ENCODE results near the gene MTFP1.
"Not testable (repeated sequence)": the region's sequence is repeated elsewhere in the genome, so short reads cannot be mapped to it uniquely, and the experiment has no call there.

Gene MTFP1, protein sequence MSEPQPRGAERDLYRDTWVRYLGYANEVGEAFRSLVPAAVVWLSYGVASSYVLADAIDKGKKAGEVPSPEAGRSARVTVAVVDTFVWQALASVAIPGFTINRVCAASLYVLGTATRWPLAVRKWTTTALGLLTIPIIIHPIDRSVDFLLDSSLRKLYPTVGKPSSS

DNA sequence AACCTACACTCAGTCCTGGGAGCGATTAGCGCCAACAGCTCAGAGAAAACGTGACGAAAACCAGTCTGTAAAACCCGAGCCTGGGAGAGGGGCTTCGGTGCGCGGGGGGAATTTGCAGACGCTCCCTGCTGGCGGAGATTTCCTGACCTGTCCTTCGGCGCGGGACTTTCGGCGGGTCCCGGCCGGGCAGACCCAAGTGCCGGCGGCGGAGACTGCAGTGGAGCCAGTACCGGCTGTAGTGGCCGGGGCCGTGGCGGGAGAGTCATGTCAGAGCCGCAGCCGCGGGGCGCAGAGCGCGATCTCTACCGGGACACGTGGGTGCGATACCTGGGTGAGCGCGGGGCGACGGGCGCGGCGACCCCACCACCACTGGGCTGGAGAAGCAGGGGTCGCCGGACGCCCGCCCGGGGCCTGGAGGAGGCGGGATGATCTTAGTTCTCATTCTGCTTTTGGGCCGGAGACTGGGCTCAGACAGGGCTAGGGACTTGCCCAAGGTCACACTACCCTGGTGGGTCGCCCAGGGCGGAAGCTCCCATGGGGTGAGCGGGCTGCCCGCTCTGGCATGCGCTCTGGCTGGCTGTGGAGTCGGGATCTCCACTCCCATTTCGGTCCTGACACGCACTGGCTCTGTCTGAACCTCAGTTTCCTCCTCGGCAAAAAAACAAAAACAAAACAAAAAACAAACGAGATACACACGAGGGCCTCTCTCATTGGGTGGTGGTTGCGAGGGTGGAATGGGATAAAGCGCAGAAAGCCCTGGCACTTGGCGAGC lies at the start of gene MTFP1:
Gene MTFP1 (plus strand): TSS at position 153 of the 772 bp plus-strand sequence. CDS start 112 bp downstream, at position 265.
- no peak for DNase-seq (ENCODE audit: low read depth, low spot score)

DNA sequence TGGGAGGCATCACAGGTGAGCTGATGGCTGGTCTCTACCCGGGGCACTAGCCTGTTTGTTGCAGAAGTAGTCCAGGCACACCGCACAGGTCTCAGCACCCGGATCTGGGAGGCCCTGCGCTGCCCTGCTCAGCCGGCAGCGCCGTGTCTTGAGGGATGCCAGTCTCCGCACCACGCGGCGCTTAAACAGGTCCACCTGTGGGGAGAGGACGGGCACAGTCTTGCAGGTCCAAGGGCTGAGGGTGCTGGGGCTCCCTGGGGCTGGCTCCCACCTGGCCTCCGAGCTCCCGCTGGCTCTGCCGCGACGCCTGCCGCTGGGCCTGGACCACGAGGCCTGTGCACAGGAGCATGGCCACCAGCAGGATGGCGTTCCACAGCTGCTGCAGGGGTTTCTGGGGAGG lies 45.6 kb upstream of the MTFP1 start:
- DNase-seq (ENCODE audit: low read depth, low spot score): no peak

DNA sequence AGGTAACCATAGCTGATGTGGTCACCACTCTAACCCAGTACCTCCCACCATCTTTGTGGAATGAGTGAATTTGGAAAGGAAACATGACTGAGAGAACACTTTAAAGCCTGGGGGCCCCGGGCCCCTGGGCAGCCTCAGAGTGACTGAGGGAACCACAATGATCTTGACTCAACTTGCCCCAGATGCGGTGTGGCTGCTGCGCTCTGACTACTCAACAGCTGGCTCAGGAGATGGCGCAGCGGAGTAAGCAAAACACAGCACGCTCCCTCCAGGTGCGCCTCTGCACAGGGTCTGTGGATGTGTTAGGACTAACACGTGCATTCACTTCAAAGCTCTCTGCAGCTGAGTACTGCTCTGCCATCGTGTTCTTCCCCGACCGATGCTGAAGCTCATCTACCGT lies 44.3 kb upstream of the MTFP1 start:
- DNase-seq (ENCODE audit: low read depth, low spot score): no peak

DNA sequence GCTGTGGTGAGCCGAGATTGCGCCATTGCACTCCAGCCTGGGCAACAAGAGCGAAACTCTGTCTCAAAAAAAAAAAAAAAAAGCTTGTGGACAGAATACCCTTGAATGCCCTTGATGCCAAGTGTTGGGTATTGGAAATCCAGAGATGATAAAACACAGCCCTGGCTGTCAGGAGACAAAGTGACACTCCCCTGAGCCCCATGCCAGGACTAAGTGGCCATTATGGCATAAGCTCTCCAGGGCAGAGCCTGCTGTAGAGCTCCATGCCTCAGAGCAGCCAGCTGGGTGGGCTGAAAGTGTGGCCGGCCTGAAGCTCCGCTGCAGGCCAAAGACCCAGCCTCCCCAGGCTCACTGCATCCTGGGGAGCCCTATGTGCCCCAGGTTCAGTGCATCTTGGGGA lies 43.2 kb upstream of the MTFP1 start:
- no peak for DNase-seq (ENCODE audit: low read depth, low spot score)

DNA sequence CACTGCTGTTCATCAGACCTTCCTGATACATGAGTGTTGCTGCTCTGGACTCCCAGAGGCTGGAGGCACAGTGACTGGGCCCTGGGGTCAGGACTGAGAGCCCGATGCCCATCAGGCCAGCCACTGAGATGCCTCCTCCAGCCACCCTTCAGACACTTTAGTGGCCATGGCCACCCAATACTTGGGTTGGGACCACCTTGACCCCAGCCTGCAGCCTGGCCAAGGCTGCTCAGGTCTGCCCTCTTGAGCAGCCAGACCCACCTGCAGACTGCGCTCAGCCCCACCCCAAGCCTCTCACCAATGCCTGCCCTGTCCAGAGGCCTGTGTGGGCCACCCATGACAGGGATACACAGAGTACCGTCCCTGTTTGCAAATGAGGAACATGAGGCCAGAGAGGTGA lies 42.5 kb upstream of the MTFP1 start:
- DNase-seq (ENCODE audit: low read depth, low spot score): no peak

DNA sequence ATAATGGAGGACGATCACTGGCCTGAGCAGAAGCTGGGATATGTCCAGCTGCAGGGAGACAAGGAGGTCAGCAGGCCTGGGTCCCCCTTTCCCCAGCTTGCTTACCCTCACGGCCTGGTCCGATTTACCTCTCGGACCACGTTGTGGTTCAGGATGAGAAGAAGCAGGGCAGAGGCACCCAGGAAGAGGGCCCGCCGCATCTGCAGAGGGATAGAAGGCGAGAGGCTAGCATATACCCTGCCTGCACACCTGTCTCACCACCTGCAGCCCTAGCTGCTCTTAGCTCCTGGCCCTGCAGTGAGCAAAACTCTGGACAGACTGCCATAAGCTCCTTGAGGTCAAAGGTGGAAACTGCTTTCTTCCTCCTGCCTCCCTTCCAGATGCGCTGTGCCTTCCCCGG lies 39.6 kb upstream of the MTFP1 start:
- DNase-seq (ENCODE audit: low read depth, low spot score): no peak

DNA sequence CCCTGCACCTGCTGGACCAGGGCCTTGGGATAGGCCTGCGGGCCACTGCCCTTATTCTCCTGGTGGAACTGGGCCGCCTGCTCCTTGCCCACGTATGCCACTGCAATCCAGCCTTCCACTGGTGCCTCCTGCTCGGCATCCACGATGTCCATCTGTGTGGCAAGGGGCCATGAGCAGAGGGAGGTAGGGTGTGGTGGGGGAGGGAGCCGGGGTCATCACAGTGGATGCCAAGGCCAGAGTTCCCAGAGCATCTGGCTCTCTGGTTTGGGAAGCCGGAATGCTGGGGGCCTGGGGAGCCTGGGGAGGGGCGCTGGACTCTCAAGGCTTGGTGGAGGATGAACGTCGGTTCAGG lies 39.0 kb upstream of the MTFP1 start:
- DNase-seq (ENCODE audit: low read depth, low spot score): no peak

DNA sequence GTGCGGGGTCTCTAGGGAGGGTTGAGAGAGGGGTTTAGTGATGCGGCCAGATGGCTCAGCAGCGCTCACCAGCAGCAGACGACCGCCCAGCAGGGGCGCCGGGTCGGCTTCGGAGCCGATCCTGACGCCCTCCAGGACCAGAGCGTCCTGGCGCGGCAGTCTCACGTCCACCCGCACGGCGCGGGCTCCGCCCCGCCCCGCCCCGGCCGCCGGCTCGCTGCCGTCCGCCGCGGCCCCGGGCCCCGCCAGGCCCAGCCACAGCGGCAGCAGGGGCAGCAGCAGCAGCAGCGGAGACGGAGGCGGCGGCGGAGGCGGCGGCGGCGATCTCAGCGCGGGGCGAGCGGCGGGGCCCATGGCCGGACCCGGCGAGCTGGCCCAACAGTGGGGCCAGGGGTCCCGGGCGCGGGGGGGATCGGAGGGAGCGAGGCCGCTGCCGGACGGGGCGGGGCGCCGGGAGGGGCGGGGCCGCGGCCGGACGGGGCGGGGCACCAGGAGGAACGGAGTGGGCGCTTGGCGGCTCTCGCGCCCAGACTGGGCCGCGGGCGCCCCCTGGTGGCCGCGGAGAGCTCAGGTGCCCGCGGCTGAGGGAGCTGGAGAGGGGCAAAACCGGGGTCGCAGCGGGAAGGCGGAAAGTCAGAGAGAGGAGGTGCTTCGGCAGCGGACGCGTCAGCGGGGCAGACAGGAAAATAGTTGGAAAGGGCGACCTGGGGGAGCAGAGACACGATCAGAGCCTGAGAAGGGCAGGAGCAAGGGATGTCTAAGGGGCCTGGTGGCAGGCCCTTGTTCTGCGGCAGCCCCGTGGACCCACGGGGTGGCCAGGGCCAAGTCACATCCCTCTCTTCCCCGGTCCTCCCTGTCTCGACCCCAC lies 38.4 kb upstream of the MTFP1 start, which contains the start of gene RNF215:
Gene RNF215 (minus strand): TSS at position 452 of the 868 bp plus-strand sequence. CDS start 98 bp downstream, at position 354.
- peak; percentile 42 for DNase-seq (ENCODE audit: low read depth, low spot score)

DNA sequence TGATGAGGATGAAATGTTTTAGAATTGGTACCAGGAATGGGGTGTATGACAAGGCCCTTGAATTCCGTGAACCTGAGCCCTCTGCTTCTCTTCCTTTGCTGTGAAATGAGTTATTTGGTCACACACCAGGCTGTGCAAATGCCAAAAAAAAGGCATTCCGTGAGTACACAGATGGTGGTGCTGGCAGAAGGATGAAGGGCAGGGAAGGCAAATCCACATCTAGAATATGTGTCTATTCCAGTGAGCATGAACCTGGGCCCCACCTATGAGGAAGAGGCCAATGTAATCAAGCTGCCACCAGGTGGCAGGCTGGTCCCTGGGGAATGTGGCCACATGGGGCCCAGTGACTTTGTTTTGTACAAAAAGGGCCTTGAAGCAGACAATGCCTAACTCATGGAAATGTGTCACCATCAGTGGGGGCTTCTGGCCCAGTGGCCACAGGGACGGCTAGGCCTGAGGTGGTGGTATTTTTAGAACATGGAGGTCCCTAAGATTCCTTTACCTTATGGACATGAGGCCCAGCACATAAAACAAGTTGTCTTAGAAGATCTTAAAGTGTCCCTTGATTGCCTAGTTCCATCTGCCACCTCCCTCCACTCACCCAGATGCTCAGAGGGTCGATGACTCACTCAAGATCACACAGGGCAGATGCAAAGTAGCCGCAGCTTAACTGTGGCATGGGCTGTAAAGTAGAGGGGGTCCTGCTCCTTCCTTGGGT lies 34.4 kb upstream of the MTFP1 start:
- no peak for DNase-seq (ENCODE audit: low read depth, low spot score)

DNA sequence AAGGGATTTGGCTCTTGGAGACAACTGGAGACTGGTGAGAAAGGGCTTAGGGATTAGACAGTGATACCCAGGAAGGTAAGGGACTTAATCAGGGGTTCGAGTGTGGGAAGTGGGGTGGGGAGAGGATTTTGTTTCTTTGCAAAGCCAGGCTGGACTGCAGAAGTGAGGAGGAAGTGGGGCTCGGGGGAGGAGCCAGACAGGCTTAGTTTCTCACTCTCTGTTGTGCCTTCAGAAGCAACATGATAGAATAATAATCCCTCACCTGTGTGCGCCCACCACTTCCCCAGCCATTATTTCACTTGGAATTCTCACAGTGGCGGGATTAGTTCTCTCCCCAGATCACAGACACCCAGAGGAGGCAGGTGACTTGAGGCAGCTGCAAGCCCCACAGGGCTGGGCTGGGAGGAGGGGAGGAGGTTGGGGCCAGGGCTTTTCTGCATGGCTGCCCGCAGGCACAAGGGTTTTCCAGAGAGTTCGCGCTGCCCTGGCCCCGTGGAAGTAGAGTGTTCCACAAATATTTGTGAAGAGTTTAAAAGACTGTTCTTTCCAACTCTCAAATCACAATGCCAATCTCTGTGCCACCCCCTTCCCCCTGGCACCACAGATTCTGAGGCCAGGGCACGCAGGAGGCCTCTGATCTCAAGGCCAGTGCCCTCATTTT lies 32.8 kb upstream of the MTFP1 start:
- DNase-seq (ENCODE audit: low read depth, low spot score): no peak

DNA sequence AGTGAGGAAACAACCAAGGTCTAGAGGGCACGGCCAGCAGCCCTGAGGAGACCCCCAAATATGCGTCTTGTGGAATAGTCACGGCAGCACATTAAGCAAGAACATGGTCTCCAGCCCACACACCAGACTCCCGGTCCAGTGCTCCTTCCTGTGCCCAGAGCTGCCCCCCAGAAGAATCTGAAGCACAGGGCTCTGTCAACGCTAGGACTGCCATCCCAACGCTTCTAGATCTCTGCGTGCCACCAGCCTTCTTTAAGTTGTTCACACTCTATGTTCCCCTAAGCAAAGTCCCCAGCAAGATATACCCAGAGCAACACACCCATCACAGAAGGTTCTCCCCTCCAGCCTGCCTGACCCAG lies 32.3 kb upstream of the MTFP1 start:
- DNase-seq (ENCODE audit: low read depth, low spot score): no peak

DNA sequence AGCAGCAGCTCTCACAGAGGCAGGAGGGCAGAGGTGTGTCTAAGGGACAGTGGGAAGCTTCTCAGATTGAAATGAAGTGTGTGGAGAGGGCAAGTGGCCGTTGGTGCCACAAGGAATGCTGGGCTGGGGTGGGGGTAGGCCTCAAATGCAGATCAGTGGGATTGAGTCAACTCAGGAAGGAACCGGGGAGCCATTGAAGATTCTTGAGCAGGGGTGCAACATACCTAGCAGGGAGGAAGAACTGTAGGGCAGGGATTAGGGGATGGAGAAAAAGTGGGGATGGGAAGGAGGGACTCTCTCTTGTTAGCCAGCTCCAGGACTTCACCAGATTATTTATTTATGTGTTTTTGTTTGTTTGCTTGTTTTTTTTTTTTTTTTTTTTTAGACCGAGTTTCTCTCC lies 31.7 kb upstream of the MTFP1 start:
- no peak for DNase-seq (ENCODE audit: low read depth, low spot score)

DNA sequence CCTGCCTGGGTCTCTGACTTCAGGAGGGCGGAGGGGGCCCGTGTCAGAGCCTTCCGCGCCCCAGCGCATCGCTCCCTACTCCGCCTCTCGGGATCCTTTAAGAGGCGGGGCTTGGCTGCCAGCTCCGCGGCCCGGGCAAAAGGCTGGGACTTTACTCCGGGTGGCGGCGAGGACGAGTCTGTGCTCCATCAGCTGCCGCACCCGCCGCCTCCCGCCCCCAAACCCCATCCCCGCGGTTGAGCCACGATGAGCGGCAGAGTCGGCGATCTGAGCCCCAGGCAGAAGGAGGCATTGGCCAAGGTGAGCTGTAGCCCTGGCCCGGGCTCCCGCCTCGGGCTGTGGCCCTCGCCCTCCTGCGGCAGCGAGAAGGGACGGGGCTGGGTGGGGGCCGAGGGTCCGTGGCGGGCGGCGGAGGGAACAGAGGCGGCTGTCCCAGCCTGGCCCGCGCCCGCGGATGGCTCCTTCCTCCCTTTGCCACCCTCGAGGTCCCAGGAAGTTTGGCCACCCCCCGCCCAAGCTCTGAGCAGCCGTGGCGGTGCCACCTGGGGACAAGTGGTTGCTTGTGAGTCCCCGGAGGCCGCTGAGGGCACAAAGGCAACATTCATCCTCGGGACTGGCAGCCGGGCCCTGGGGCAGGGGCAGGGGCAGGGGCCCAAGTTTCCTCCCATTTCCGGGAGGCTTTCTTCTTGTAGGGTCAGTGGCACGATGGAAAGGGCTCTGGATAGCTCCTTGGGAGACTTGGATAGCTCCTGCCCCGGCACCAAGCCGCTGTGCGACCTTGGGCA lies 28.5 kb upstream of the MTFP1 start, which contains the start of gene SEC14L2:
Gene SEC14L2 (plus strand): TSS at position 148 of the 785 bp plus-strand sequence. CDS start 99 bp downstream, at position 247.
- no peak for DNase-seq (ENCODE audit: low read depth, low spot score)

DNA sequence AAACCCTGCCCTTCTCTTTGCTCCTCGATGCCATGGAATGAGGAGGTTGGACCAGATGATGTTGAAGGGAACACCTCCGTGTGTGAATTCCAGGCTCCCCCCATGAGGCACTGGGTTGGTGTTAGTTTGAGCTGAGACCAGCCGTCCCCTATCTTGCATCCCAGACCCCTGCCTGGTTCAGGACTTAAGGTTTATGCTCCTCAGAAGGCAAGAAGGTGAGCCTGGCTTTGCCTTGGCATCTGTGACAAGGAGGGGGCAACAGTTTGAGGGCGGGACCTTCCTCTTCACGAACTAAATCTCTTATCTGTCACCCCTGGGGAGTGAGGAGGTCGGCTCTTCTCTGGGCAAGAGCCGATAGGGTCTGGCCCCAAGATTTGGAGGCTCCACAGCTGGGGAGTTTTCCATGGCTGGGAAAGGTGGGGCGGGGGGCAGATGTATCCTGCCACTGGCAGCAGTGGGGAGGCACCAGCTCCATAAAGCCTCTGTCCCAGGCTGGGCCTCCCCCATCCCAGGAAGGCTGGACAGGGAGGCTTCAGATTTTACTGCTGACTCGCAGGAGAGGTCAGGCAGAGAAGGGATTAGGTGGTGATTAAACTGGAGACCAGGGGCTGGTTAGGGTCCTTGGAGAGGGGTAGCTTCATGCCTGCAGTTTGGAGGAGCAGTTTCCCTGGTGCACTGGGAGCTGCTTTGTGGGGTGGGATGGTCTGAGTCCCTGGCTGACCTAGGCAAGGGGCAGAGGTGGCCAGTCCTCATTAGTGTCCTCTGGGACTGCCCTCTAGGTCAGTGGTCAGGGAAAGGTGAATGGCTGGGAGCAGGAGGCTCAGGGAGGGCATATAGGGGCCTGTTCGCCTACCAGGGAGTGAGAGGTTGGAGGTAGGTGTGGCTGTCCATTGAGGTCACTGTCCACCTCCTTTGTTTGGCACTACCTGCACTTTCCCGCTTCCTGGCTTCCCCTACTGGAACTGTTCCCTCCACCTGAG lies 27.6 kb upstream of the MTFP1 start:
- no peak for DNase-seq (ENCODE audit: low read depth, low spot score)

DNA sequence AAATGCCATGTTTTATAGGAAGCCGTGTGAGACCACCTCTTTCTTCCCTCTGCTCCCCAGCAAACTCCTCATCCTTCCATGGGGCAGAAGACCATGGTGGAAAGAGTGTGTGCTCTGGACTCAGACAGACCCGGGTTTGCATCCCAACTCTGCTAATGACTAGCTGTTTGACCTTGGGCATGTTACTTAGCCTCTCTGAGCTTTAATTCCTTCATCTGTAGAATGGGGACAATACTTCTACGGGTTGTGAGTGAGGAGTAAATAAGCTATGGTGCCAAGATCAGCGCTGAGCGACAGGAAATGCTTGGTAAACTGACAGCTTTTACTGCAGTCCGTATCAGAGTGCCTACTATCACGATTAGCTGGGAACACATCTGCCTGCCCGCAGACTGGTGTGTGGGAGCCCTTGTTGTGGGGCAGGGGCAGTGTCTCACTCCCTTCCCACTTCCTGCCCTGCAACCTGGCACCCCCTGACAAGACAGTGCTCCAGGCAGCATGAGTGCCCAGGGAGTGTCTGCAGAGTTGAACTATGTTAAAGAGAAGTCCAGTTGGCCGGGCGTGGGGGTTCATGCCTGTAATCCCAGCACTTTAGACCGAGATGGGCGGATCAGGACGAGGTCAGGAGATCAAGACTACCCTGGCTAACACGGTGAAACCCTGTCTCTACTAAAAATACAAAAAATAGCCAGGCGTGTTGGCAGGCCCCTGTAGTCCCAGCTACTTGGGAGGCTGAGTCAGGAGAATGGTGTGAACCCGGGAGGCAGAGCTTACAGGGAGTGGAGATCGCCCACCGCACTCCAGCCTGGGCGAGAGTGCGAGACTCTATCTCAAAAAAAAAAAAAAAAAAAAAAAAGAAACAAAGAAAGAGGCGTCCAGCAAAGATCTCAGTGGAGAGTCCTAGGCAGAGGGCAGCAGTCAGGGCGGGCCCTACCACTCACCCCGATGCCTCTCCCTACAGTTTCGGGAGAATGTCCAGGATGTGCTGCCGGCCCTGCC lies 26.6 kb upstream of the MTFP1 start:
- DNase-seq (ENCODE audit: low read depth, low spot score): no peak

DNA sequence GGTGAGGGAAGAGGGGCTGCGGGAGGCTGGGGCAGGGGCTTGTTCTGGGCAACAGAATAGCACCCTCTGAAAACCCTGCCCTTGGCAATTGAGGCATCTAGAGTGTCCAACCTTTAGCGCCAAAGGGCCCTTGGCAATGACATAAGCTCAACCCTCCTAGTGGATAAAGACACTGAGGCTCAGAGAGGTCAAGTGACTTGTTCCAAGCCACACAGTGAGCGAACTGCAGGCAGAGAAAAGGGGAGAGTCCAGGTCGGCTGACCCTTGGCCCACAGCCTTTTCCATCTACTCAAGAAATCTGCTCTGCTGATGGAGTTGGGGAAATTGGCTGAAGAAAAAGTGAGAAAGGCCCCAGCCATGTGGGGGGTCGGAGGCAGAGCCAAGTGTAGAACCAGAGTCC lies 25.9 kb upstream of the MTFP1 start:
- no peak for DNase-seq (ENCODE audit: low read depth, low spot score)

DNA sequence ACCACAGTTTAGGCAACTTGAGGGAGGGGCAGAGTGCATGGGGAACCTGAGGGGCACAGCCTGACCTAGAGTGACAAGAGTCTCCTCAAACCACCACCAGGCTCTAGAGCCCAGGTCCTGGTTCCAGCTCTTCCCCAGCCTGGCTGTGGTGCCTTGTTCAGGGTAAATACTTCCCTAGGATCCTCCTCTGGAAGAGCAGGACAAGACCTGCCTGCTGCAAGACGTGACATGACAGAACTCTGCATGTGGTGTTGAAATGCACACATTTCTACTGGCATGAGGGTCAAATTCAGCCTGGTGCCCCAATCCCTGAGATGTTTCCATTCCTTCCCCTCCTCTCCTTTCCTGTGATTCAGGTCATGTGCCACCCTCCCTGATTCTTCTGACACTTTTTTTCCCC lies 25.4 kb upstream of the MTFP1 start:
- DNase-seq (ENCODE audit: low read depth, low spot score): no peak

DNA sequence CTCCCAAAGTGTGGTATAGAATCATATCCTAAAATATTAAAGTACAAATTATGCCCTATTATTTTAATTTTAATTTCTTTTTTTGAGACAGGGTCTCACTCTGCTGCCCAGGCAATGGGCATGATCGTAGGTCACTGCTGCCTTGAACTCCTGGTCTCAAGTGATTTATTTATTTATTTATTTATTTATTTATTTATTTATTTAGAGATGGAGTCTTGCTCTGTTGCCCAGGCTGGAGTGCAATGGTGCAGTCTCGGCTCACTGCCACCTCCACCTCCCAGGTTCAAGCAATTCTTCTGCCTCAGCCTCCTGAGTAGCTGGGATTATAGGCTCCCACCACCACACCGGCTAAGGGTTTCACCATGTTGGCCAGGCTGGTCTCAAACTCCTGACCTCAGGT lies 24.5 kb upstream of the MTFP1 start:
- DNase-seq (ENCODE audit: low read depth, low spot score): not testable (repeated sequence)

Measured in brain pericyte (primary cell).